ENCODE measurements around the gene FGF12. TPM values are rescaled to one million over a fixed set of nuclear protein-coding genes. Genes with fewer than 3 reads are reported as not detected.

FGF12 gene
- total RNA-seq, 2 donors from 2014 or later = 245 to 291 TPM

GRCh38 chr3:192408007-192408646 lies 319.2 kb downstream of the FGF12 start:
- ATAC-seq (peak in 1 of 2 donors; percentile 11), DNase-seq (peak; percentile 39)
- intact Hi-C loops (cut with DNase I) = no loop called here

GRCh38 chr3:192399767-192400166 lies 327.6 kb downstream of the FGF12 start:
- ATAC-seq (no peak), DNase-seq (no peak)
- intact Hi-C loops (cut with DNase I) = no loop called here

- intact Hi-C loops (cut with DNase I) = no loop called here
- ATAC-seq (no peak), DNase-seq (no peak)
Observed at GRCh38 chr3:192397012-192397411, 330.3 kb downstream of the FGF12 start.

GRCh38 chr3:192395506-192395905 lies 331.8 kb downstream of the FGF12 start:
- DNase-seq (no peak), ATAC-seq (no peak)
- intact Hi-C loops (cut with DNase I) = no loop called here

GRCh38 chr3:192392986-192393385 lies 334.4 kb downstream of the FGF12 start:
- ATAC-seq (no peak), DNase-seq (no peak)
- intact Hi-C loops (cut with DNase I) = no loop called here

GRCh38 chr3:192382861-192383260 lies 344.5 kb downstream of the FGF12 start:
- intact Hi-C loops (cut with DNase I) = no loop called here
- no peak for ATAC-seq

GRCh38 chr3:192373586-192373985 lies 353.8 kb downstream of the FGF12 start:
- no peak for DNase-seq
- no peak for ATAC-seq
- intact Hi-C loops (cut with DNase I) = no loop called here

More at GRCh38 chr3:192382861-192383260, 344.5 kb downstream of the FGF12 start:
- DNase-seq = no peak

- DNase-seq (no peak), ATAC-seq (no peak)
- intact Hi-C loops (cut with DNase I) = no loop called here
Observed at GRCh38 chr3:192373032-192373431, 354.3 kb downstream of the FGF12 start.

GRCh38 chr3:192372616-192373015 lies 354.7 kb downstream of the FGF12 start:
- intact Hi-C loops (cut with DNase I) = no loop called here
- peak in 1 of 2 donors; percentile 21 for ATAC-seq
- DNase-seq = no peak

GRCh38 chr3:192371870-192372400 lies 355.4 kb downstream of the FGF12 start:
- ATAC-seq = no peak
- DNase-seq = no peak
- intact Hi-C loops (cut with DNase I) = no loop called here

GRCh38 chr3:192367616-192368015 lies 359.7 kb downstream of the FGF12 start:
- intact Hi-C loops (cut with DNase I) = no loop called here
- peak in 1 of 2 donors; percentile 51 for ATAC-seq
- no peak for DNase-seq

GRCh38 chr3:192366916-192367315 lies 360.4 kb downstream of the FGF12 start:
- intact Hi-C loops (cut with DNase I) = no loop called here
- ATAC-seq = peak in 1 of 2 donors; percentile 26
- DNase-seq = no peak

GRCh38 chr3:192365571-192365970 lies 361.8 kb downstream of the FGF12 start:
- ATAC-seq (peak in 1 of 2 donors; percentile 63), DNase-seq (no peak)
- intact Hi-C loops (cut with DNase I) = no loop called here

GRCh38 chr3:192364316-192364715 lies 363.0 kb downstream of the FGF12 start:
- intact Hi-C loops (cut with DNase I) = no loop called here
- DNase-seq (no peak), ATAC-seq (no peak)

GRCh38 chr3:192354687-192355086 lies 372.7 kb downstream of the FGF12 start:
- DNase-seq (no peak), ATAC-seq (no peak)
- intact Hi-C loops (cut with DNase I) = no loop called here

GRCh38 chr3:192352142-192352541 lies 375.2 kb downstream of the FGF12 start:
- intact Hi-C loops (cut with DNase I) = no loop called here
- ATAC-seq (no peak), DNase-seq (no peak)

- intact Hi-C loops (cut with DNase I) = no loop called here
- DNase-seq (no peak), ATAC-seq (no peak)
Observed at GRCh38 chr3:192351441-192351840, 375.9 kb downstream of the FGF12 start.

GRCh38 chr3:192340031-192340430 lies 387.3 kb downstream of the FGF12 start:
- intact Hi-C loops (cut with DNase I) = no loop called here
- ATAC-seq (no peak), DNase-seq (no peak)

GRCh38 chr3:192339214-192339613 lies 388.1 kb downstream of the FGF12 start:
- DNase-seq (no peak), ATAC-seq (no peak)
- intact Hi-C loops (cut with DNase I) = no loop called here

GRCh38 chr3:192336286-192336685 lies 391.1 kb downstream of the FGF12 start:
- ATAC-seq (no peak), DNase-seq (no peak)
- intact Hi-C loops (cut with DNase I) = no loop called here

All from left cardiac atrium (tissue), 4 donors.